Glutamatergic neuron (in vitro differentiated cells): Measurements from ENCODE around the gene ELOVL6. TPM values are rescaled to one million over a fixed set of nuclear protein-coding genes. Genes with fewer than 3 reads are reported as not detected.

Experiments
- DNase-seq: peaks from one replicate; pipeline ENCODE4 v3.0.0; 2022
- H3K27ac Mint-ChIP-seq: one replicate; pipeline ENCODE4 v1.8.0; 2020; ENCODE audit warnings: mild to moderate bottlenecking, mixed read lengths, inconsistent platforms; ENCODE audit not compliant: unreplicated experiment
- H3K27me3 Mint-ChIP-seq: one replicate; pipeline ENCODE4 v1.8.0; 2020; ENCODE audit warnings: mild to moderate bottlenecking, moderate library complexity, mixed read lengths, inconsistent platforms; ENCODE audit not compliant: unreplicated experiment
- H3K36me3 Mint-ChIP-seq: one replicate; pipeline ENCODE4 v1.8.0; 2020; ENCODE audit warnings: mild to moderate bottlenecking, mixed read lengths, inconsistent platforms; ENCODE audit not compliant: unreplicated experiment
- H3K4me1 Mint-ChIP-seq: one replicate; pipeline ENCODE4 v1.8.0; 2020; ENCODE audit warnings: mild to moderate bottlenecking, low read depth, mixed read lengths, inconsistent platforms; ENCODE audit not compliant: unreplicated experiment
- H3K4me3 Mint-ChIP-seq: one replicate; pipeline ENCODE4 v1.8.0; 2020; ENCODE audit warnings: mild to moderate bottlenecking, mixed read lengths, inconsistent platforms; ENCODE audit not compliant: unreplicated experiment
- H3K9me3 Mint-ChIP-seq: one replicate; pipeline ENCODE4 v1.8.0; 2020; ENCODE audit warnings: mild to moderate bottlenecking, moderate library complexity, mixed read lengths, inconsistent platforms; ENCODE audit not compliant: unreplicated experiment
- total RNA-seq: library from RNA; stranded (reverse); fragmentation: NEBNext Ultra II Directional; extraction: Animal tissue kit (Norgen Biotek cat#: 25700); gene quantifications from one replicate; pipeline ENCODE4 v1.2.1, GENCODE V29; 2021; ENCODE audit not compliant: unreplicated experiment
- TF ChIP-seq, protein P1 (sequence below): fragments of 200-600 bp; sonication (generic); IDR thresholded peaks from one replicate; pipeline ENCODE4 v1.5.0; 2021; ENCODE audit not compliant: partially characterized antibody, unreplicated experiment

Gene ELOVL6
- total RNA-seq, 1 donor from 2014 or later: 60.1 TPM

DNA sequence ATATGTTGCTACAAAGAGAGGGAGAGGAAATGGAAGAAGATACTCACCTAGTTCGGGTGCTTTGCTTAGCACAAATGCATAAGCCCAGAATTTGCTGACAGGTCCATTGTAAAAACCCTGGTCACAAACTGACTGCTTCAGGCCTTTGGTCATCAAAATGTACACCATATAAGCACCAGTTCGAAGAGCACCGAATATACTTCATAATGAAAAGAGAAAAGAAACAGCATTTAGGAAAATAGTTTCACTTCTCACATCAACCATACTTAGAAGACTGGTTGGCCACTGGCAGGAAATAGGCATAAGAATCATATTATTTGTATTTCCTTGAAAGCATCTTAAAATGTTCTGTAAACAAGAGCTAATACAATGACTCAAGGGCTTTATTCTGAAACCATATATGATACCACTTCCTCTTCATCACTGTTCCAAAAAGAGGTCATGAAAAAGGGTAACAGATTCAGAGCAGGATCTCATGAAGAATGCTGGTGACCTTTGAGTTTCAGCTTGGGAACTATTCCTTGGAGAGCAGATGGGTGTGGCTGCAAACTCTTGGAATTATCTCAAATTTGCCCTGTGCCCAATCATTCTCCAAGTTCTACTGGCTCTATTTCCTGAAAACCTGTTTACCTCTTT, 138.7 kb downstream of the ELOVL6 start:
- H3K4me1 Mint-ChIP-seq: peaks cover 9% of the 10 kb centered on the region
- no peaks in the 10 kb centered on the region for H3K27me3 Mint-ChIP-seq
- no peak overlapping the region for H3K4me3 Mint-ChIP-seq
- H3K36me3 Mint-ChIP-seq: no peaks in the 10 kb centered on the region
- peaks cover 1% of the 10 kb centered on the region for H3K9me3 Mint-ChIP-seq
- TF ChIP-seq, protein P1, sequence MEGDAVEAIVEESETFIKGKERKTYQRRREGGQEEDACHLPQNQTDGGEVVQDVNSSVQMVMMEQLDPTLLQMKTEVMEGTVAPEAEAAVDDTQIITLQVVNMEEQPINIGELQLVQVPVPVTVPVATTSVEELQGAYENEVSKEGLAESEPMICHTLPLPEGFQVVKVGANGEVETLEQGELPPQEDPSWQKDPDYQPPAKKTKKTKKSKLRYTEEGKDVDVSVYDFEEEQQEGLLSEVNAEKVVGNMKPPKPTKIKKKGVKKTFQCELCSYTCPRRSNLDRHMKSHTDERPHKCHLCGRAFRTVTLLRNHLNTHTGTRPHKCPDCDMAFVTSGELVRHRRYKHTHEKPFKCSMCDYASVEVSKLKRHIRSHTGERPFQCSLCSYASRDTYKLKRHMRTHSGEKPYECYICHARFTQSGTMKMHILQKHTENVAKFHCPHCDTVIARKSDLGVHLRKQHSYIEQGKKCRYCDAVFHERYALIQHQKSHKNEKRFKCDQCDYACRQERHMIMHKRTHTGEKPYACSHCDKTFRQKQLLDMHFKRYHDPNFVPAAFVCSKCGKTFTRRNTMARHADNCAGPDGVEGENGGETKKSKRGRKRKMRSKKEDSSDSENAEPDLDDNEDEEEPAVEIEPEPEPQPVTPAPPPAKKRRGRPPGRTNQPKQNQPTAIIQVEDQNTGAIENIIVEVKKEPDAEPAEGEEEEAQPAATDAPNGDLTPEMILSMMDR: no peak
- DNase-seq: no peak
- no peak overlapping the region for H3K27ac Mint-ChIP-seq

DNA sequence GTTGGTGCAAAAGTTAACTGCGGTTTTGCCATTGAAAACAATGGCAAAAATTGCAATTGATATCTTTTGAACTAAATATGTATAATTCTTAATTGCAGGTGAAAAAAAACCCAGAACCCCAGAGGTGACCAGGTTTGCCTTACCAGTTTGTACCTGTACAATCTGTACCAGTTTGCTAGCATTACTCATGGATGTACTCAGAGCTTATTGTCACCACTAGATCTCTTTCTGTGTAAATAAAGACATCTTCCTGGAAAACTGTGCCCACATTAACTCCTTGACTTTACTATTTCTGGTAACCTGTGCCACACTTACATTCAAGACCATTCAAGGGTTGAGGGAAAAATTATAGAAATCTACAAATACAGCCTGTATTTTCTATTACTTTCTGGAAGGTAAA, 139.7 kb downstream of the ELOVL6 start:
- Mint-ChIP-seq H3K27me3 (no peaks in the 10 kb centered on the region), H3K9me3 (peaks cover 1% of the 10 kb centered on the region), H3K27ac (no peak overlapping the region), H3K4me3 (no peak overlapping the region), H3K4me1 (peaks cover 9% of the 10 kb centered on the region), H3K36me3 (no peaks in the 10 kb centered on the region)
- no peak for DNase-seq
- TF ChIP-seq, protein P1: no peak

- H3K4me1 Mint-ChIP-seq: peaks cover 5% of the 10 kb centered on the region
- TF ChIP-seq, protein P1: no peak
- no peak for DNase-seq
- H3K27ac Mint-ChIP-seq: no peak overlapping the region
- no peaks in the 10 kb centered on the region for H3K9me3 Mint-ChIP-seq
- no peaks in the 10 kb centered on the region for H3K36me3 Mint-ChIP-seq
- no peaks in the 10 kb centered on the region for H3K27me3 Mint-ChIP-seq
- H3K4me3 Mint-ChIP-seq: no peak overlapping the region
Measured at GRCh38 chr4:110055158-110055768, 143.2 kb downstream of the ELOVL6 start.

DNA sequence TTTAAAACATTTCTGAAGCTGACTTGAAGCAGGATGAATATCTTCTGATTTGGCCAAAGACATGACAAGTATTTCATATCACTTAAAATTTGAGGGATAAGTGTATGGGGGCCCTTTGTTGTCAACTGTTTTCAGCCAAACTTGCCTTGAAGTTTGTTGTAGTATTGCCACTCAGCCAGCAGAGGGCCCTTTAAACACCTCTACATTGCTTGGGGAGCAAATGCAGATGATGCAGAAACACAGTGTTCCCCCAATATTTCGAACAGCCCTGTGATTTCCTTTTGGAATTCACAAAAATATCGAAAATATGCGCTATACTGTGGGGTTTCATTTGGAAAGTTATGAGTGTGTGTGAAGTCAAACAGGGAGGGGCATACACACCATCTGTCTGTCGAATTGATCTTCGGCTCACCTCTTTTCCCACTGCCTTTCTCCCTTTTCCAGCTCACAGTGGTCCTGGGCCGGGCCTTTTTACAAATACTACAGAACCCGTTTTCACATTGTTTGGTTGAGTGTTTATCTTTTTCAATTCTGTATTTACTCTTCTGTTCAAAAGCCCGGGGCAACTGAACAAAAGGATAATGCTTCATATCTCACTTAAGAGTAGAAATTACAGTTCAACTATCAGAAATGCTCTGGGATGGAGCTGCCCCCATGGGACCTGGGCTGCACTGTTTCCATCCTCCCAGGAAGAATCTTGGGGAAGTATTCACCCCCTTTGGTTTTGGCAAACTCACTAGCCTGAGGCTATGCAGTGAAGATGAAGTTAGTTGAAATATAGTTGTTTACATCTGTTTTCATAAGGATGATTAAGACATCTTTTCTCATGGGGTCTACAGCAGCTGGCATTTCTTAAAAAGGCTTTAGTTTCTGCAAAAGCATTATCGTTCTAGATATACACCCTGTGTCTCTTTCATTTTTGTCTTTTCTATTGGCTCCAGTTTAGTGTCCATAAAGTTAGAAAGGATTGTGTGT, 148.2 kb downstream of the ELOVL6 start:
- peak; percentile 42 for DNase-seq
- peaks cover 17% of the 10 kb centered on the region for H3K4me1 Mint-ChIP-seq
- no peaks in the 10 kb centered on the region for H3K9me3 Mint-ChIP-seq
- no peak overlapping the region for H3K4me3 Mint-ChIP-seq
- H3K27me3 Mint-ChIP-seq: no peaks in the 10 kb centered on the region
- H3K36me3 Mint-ChIP-seq: no peaks in the 10 kb centered on the region
- TF ChIP-seq, protein P1: peak; percentile 87
- H3K27ac Mint-ChIP-seq: peak overlapping the region; percentile 44
